GM20000 (cell line): Measurements from ENCODE around the gene ADGRD1.

Source experiments
- DNase-seq: peaks from one replicate; pipeline ENCODE4 v3.0.0; 2012; ENCODE audit warnings: low spot score
- TF ChIP-seq, protein P1 (sequence below): IDR thresholded peaks from 2 replicates; pipeline ENCODE4 v1.5.1; 2012; ENCODE audit warnings: mild to moderate bottlenecking, control low read depth; ENCODE audit errors: extremely low read depth, missing control alignments

Gene ADGRD1

DNA sequence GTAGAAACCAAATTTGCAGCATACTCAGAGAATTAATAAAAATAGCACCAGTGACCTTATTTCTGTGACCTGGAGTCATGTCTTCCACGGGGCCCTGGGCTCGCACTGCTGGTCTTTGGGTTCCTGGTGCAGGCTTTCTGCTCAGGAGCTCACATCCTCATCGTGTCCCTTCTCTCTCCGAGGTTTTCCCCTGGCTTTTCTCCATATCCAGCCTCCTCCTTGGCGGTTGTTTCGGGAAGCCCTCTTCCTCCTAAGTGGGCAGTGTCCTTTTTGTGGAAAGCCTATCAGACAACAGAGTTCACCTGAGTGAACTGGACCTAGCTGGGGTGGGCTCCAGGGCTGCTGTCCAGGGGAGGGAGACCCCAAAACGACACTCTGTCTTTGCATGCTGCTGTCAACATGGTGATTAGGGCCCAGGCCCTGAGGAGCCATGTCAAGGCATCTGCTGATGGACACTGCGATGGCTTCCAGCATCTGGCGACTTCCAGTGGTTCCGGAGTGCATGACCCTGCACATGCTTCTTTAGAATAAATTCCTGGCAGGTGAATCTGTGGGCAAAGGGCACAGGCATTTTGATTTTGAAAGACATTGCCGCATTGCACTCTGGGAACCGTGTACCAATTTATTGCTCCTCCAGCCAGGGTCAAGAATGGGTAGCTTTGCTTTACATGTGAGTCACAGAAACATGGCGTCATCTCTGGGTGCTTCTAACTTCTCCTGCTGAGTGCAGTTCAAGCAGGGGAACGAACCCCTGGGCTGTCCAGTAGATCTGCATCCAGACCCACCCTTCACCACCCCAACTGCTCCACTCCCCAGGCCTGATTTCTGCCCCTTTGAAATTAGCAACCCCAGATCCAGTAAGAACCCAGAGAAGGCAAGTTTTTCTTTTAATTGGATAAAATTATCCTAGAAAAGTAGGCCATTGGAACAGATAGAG is 136.8 kb downstream of the ADGRD1 start:
- no peak for DNase-seq
- TF ChIP-seq, protein P1, sequence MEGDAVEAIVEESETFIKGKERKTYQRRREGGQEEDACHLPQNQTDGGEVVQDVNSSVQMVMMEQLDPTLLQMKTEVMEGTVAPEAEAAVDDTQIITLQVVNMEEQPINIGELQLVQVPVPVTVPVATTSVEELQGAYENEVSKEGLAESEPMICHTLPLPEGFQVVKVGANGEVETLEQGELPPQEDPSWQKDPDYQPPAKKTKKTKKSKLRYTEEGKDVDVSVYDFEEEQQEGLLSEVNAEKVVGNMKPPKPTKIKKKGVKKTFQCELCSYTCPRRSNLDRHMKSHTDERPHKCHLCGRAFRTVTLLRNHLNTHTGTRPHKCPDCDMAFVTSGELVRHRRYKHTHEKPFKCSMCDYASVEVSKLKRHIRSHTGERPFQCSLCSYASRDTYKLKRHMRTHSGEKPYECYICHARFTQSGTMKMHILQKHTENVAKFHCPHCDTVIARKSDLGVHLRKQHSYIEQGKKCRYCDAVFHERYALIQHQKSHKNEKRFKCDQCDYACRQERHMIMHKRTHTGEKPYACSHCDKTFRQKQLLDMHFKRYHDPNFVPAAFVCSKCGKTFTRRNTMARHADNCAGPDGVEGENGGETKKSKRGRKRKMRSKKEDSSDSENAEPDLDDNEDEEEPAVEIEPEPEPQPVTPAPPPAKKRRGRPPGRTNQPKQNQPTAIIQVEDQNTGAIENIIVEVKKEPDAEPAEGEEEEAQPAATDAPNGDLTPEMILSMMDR = no peak

DNA sequence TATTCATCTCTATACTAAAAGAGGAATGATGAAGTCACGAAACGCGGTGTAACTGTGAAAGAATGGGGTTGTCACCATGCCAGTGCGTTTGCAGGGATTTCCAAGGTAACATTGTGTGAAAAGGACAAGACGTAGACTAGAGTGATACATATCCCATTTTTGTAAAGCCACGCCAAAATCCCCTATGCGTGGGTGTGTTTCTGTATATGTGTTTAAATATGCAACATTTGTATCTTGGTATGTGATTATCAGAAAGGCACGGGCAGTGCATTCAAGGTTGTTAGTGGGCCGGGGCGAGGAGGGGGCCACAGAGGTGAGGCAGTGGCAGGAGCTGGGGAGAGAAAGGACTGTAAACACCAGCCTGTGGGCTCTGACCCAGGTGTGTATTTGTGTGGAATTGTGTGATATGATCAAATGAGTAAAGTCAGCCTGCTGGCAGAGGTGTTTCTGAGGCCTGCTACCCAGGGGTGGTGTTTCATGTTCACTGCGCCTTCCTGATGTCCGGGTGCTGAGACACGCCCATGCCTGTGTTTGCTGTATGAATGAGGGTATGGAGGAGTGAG is 137.8 kb downstream of the ADGRD1 start:
- TF ChIP-seq, protein P1 = no peak
- peak; percentile 73 for DNase-seq

DNA sequence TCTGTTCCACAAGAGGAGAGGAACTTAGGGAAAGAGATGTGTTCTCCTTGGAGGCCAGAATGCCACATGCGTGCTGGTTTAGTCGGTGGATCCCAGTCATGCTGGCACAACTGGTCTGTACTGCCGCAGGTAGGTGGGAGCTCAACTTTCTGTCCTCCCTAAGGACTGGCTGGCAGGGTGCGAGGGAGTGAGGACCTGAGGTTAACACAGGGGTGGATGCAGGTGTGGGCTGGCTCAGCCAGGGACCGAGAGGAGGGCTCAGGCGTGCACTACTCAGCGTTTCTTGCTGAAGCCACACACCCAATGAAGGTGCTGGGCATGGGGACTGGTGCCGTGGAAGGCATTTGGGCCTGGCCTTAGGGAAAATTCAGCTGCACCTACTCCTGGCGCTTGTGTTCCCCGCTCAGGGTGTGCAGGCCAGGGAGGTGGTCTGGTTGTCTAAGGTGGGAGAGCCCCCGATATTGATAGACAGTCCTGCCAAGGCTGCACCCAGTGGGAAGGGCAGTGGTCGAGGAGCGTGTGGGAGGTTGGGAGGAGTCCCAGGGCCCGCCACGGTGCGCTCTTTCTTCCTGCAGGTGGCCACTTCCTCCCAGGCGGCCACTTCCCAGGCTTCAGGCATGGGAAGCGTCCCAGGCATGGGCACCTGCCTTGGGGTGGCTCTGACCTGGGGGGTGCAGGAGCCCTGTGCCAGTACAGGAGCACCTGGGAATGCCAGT is 138.4 kb downstream of the ADGRD1 start:
- TF ChIP-seq, protein P1 = no peak
- DNase-seq = no peak

DNA sequence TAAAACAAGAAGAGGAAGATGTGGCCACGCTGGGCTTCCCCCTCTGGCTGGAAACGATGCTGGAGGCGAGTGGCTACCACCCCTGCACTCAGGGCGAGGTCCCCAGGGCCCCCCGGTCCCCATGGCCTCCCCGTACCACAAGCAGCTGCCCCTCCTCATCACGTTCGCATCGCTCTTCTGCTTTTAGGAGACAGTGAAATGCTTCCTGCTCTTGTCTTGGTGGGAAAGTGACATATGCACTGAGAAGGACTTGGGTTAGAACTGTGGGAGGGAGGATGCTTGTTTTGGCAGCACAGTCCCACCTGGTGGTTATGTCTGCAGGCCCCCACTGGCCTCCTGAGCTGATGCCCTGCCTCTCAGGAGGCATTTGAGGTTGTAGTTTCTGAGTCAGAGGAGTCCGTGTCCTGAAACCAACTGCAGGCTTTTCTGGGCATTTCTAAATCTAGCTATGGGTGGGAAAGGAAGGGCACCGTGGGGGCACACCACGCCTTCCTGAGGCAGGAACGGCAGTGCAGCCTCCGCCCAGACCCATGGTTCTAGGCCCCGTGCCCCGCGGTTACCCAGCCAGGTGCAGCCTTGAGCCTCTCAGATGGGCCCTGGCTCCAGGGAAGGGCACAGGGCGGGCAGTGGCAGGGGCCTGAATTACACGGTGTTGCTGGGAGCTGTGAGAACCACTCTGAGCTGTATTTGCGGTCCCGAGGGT is 139.3 kb downstream of the ADGRD1 start:
- TF ChIP-seq, protein P1 = no peak
- DNase-seq = peak; percentile 68

DNA sequence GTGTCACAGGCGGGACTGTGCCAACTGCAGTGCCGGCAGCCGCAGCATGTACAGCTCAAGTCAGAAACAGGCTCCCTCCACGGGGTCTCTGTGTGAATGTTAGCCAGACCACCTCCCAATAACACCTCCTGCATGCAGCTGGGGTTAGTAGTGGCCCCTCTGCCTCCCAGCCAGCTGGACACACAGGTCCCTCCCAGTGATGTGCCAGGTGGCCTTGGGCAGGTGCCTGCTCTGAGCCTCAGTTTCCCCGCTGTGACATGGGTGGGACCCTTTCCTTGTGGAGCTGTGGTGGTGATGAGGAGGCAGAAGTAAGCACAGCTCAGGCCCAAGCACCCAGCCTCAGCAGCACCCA is 139.9 kb downstream of the ADGRD1 start:
- TF ChIP-seq, protein P1 = no peak
- DNase-seq = no peak

DNA sequence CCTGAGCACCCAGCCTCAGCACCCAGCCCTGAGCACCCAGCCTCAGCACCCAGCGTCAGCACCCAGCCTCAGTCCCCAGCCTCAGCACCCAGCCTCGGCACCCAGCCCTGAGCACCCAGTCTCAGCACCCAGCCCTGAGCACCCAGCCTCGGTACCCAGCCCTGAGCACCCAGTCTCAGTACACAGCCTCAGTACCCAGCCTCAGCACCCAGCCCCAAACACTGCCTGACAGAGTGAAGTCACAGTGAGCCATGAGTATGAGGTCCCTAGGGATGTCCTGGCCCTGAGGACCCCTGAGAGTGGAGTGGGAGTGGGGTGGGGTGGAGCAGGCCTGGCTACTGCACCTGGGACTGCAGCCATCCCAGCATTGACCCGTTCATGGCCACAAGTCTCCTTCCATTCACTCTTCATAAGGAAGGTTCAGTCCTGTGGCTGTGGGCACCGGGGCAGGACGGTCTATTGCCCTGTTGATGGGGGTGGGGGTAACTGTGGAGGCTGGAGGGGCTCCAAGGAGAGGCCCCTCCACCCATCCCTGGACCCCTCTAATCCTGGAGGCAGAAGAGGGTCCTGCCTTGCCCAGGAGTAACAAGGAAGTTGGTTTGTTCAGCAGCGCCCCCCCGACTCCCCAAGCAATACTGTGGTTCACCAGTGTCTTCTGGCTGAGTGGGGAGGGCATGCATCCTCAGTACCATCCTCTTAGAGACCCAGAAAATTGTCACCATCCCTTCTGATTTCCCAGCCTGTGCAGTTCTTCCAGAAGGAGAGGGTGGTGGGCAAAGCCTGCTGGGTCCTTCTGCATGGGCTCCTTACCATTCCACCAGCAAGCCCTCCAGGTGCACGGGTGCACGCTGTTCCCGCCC is 140.5 kb downstream of the ADGRD1 start:
- DNase-seq = no peak

More for the DNA sequence above, 140.5 kb downstream of the ADGRD1 start:
- TF ChIP-seq, protein P1 = no peak
